Activated CD8-positive, alpha-beta memory T cell treated with anti-CD3 and anti-CD28 coated beads for 48 hours (primary cell): Measurements from ENCODE around the gene TAT.
"Not testable (repeated sequence)": the region's sequence is repeated elsewhere in the genome, so short reads cannot be mapped to it uniquely, and the experiment has no call there.

Experiments
- DNase-seq, 3 experiments: peaks; one replicate each; pipeline ENCODE4 v3.0.0-alpha.2; 2020; ENCODE audit warnings: low read depth in 2 of 3, low spot score in 2 of 3

Gene TAT

DNA sequence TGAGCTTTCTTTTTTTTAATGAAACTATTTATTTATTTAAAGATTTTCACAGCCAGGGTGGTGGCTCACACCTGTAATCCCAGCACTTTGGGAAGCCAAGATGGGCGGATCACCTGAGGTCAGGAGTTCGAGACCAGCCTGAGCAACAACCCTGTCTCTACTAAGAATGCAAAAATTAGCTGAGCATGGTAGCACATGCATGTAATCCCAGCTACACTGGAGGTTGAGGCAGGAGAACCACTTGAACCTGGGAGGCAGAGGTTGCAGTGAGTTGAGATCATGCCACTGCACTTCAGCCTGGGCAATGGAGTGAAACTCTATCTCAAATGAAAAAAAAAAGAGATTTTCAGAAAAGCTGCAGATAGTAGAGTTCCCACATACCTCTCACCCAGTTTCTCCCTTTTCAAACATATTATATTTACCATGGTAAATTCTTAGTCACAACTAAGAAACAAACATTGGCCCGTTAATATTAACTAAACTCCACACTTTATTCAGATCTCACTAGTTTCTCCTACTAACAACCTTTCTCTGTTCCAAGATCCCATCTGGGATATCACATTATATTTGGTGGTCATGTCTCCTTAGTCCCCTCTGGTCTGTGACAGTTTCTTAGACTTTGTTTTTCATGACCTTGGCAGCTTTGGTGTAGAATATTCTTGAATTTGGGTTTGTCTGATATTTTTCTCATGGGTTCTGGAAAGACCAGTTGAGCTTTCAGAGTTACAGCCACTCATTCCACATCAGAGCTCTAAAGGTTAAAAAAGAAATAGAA is 7.8 kb upstream of the TAT start:
- DNase-seq, result no peak

DNA sequence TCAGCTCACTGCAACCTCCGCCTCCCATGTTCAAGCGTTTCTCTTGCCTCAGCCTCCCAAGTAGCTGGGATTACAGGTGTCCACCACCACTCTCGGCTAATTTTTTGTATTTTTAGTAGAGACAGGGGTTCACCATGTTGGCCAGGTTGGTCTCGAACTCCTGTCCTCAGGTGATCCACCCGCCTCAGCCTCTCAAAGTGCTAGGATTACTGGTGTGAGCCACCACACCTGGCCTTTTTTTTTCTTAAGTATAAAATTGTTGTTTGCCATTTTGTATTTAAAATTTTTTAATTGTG is 5.6 kb upstream of the TAT start:
- not testable (repeated sequence) for DNase-seq

DNA sequence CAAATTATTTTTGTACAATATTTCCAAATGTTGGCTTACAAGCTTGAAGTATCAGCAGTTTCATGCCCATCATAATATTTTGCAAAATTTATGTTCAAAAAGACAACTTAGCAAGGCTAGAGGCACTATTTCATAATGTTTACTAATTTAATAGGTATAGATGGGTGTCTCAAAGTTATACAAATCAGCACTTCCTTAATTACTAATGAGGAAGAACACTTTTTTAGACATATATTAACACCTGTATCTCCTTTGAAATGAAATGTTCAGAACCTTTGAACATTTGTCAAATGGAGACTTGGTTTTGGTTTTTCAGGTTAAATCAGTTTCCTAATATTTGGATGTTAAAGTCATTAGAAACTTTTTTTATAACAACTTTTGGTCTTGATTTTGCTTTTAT is 2.2 kb downstream of the TAT start:
- no peak for DNase-seq

DNA sequence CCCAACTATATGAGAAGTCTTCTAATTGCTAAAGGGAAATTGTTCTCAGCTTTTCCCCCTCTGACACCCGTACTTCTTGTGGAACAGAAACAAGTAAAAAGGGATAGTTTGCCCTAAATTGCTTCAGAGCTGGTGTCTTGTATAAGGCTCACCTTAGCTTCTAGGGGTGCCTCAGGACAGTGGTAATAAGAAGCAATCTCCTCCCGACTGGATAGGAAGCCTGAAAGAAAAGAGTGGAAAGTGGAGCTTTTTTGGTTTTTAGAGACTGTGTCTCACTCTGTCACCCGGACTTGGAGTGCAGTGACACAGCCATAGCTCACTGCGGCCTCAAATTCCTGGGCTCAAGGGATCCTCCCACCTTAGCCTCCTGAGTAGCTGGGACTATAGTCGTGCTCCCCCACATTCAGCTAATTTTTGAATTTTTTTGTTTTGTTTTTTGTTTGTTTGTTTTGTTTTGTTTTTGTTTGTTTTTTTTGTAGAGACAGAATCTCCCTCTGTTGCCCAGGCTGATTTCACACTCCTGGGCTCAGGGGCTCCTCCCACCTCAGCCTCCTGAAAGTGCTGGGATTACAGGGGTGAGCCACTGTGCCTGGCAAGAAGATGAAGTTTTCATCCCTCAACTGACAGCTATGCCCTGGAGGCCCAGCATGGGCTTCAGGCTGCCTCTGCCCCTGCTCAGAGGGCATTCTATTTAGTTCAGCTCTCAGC is 3.4 kb downstream of the TAT start:
- no peak for DNase-seq

DNA sequence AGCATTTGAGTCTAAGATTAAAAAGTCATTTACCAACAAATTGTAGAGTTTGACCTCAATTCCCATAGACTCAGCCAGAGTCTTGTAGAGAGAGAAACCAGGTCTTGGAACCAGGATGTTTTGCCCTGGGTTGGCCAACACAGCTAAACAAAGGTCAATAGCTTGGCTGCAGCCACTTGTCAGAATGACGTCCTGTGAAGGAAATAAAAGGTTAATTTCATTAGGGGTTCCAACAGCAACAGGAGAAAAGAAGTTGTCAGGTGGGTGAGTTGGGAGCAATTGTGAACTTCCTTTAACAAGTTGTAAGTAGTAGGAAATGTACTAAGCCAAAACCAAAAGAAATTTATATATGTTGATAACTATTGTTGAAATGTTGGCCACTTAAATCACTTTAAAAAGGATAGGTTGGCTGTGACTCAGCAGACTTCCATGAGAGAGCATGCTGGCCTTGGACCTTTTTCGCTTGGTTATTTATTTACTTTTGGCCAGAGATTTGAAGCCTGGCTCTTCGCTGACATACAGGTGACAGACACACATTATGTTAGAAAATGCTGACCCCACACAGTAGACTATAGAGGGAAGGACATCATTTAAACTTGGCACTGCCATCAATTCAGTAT is 4.3 kb downstream of the TAT start:
- no peak for DNase-seq

DNA sequence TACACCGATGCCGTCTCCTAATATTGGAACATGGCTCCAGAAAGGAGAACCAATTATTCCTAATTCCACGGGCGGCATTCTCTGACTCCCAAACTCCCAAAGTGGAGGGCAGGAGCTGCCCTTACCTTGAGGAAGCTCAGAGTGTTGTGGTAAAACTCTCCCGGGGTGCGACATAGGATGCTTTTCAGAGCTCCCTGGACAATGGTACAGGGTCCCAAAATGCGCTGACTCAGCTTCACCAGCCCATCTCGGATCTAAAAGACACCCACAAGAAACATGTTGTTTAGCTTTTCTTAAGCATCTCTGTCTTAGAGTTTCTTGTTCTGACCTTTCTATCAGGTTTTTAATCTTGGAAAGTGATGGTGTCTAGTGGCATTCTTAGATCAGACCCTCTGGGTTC is 6.7 kb downstream of the TAT start:
- no peak for DNase-seq

DNA sequence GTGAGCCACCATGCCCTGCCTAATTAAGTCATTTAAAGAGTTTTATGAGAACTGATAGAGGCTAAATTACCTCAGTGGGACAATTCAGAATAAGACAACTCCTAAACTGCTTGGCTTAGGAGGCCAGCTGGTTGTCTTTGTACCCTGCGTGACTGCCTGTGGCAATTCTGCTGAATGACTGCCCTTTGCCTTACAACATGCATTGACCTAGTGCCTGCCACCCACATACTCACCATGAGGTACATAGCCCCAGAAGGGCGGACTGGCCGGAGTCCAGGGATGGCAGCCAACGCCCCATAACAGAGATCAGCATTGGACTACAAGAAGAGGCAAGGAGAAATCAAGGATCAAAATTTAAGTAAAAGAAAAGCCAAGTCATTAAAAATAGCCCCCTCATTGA is 7.3 kb downstream of the TAT start:
- DNase-seq, result no peak

DNA sequence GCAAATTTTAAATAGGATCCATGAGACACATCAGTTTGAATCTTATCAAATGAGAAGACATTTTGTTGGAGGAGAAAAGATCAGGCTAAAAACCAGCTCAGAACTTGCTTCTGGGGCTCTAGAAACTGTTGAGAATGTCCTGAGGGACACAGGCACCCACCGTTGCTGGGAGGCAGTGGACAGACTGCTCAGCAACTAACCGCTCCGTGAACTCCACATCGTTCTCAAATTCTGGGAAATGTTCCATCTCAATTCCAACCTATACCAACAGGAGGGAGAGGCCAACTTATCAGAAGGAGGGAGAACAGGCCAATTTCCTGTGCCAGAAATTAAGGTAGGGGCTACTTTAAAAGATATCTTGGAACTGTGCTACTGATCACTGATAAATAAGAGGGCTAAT is 8.3 kb downstream of the TAT start:
- no peak for DNase-seq

DNA sequence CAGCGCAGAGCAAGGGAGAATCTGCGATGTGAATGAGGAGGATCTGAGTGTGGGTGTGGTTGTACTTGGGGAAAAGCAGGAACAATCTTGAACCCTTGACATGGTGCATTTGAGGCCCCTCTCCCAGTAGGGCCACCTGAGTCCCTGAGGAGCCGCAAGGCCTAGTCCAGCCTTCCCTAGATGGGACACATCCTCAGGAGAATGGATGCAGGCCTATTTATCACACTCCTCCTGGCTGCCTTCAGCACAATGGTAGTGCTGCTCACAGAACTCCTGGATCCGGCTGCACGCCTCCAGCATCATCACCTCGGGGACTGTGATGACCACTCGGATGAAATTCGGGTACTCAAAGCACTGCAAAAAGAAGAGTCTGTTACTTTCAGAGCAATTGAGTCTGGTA is 9.0 kb downstream of the TAT start:
- no peak for DNase-seq

DNA sequence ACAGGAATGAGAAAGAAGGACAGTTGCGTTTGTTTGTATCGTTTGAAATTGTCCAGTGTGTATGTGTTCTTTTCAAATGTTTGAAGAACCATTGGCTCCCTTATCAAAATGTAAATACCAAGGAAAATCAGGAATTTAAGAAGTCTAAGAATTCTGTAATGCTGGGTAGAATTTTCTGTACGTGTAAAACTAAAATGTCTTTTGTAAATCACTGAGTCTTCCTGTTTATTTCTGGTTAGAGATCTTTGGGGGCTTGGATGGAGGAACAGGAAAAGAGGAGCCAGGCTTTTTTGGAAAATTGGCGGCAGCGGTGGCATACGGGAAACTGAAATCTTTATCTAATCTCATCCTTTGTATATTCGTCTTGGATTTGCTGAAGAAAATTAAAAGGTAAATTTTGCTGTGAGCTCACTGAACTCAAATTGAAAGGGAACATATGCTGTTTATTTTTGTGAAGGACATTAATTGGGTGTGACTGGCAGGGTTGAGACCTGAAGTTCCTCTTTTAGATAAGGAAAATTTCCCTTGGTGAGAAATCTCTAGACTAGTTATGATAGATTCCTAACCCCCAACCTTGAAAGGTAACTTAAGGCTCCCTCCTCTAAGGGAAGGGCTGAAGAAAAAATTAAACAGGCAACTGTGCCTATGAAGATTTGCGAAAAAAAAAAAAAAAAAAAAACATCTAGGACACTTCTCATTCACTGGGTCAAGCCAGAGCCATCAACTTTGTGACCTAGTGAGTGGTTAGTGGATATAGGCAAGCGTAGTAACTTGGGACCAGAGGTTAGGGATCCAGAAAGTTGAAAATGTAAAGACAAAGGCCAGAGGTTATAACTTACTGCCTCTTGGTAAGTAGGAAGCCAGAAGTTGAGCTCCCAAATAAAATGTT is 10.8 kb downstream of the TAT start:
- DNase-seq, result no peak

DNA sequence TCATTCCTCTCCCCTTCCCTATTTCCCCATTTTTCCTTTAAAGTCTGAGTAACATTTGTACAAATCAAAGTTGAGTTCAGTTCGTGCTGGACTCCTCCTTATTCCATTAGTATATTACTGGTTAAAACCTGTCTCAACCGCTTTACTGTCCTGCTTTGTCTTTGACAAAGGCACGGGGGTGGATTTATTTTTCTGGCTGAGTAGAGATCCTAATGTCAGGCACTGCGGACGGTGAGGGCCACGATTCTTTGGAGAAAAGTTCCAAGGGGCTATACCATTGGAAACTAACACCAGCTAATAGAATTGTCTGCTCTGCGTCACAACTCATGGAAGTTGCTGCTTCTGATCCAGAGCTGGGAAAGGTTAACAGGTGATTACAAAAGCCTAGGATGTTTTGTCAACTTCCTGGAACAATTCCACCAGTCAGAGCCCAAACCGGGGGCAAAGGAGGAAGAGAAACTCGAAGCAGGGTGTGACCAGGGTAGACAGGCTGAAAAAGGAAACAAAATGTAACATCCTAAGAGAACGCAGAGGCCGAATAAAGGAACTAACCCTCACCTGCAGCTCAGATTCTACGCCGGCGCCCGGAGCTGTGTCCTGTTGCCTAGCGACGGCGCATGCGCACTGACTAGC is 12.4 kb downstream of the TAT start:
- DNase-seq, result no peak

DNA sequence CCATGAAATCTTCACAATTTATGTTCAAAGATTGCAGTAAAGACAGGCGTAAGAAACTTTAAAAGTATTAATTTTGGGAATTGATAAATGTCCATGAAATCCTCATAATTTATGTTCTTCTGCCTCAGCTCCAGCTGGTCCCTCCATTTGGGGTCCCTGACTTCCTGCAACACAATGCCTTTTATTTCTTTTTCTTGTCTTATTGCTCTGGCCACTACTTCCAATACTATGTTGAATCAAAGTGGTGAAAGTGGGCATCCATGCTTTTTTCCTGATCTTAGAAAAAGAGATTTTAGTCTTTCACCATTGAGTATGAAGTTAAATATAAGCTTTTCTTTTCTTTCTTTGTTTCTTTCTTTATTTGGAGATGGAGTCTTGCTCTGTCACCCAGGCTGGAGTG is 14.3 kb downstream of the TAT start:
- DNase-seq, result no peak

DNA sequence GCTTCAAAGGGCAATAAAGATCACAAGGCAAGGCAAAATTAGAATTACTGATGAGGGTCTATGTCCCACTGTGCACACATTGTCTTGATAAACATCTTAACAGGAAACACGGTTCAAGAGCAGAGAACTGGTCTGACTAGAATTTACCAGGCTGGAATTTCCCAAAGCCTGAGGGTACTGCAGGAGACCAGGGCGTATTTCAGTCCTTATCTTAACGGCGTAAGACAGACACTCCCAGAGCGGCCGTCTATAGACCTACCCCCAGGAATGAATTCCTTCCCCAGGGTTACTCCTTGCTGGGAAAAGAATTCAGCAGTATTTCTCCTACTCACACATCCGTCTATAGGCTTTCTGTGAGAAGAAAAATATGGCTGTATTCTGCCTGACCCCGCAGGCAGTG is 15.0 kb downstream of the TAT start:
- not testable (repeated sequence) for DNase-seq

DNA sequence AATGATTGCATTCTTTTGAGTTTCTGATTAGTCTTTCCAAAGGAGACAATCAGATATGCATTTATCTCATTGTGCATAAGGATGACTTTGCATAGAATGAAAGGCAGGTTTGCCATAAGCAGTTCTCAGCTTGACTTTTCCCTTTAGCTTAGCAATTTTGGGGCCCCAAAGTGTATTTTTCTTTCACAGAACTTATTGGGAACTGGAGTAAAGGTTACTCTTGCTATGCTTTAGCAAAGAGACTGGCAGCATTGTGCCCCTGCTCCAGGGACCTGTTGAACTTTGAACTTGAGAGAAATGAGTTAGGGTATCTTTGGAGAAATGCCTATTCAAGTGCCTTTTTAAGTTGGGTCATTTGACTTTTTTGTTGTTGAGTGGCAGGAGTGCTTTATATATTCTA is 17.0 kb downstream of the TAT start:
- DNase-seq, result no peak

DNA sequence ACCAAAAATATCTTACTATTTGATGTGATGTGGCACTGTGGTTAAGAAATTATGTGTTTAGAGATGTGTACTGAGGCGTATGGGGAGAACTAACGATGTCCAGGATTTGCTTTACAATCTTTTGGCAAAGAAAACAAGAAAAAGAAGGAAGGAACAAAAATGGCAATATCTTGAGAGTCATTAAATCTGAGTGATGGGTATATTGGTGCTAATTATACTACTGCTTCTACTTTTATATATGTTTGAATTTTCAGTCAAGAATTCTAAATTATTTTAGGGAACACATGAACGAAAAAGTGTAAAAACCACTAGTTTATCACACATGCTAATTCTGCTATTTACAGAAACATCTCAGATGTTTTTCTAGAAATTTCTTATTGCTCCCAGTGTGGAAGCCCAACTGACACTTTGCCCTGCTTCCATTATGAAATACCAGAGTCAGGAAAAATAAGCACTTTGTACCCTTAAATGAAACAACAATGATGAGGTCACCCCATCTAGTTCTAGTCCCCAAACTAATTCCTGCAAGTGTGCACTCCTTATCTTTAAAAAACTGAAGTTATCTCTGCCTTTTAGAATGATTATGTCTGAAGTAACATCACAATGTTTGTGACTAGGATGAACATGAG is 18.8 kb downstream of the TAT start:
- DNase-seq, result no peak

DNA sequence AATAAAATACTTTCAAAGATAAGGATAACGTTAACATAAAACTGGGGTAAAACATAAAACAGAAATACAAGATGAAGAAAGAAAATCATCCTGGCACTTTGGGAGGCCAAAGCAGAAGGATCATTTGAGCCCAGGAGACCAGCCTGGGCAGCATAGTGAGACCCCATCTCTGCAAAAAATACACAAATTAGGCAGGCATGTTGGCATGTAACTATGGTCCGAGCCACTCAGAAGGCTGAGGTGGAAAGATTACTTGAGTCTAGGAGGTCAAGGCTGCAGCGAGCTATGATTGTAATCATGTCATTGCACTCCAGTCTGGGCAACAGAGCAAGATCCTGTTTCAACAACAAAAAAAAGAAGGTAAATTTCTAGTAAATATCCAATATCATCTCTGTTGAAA is 19.6 kb downstream of the TAT start:
- DNase-seq, result no peak

DNA sequence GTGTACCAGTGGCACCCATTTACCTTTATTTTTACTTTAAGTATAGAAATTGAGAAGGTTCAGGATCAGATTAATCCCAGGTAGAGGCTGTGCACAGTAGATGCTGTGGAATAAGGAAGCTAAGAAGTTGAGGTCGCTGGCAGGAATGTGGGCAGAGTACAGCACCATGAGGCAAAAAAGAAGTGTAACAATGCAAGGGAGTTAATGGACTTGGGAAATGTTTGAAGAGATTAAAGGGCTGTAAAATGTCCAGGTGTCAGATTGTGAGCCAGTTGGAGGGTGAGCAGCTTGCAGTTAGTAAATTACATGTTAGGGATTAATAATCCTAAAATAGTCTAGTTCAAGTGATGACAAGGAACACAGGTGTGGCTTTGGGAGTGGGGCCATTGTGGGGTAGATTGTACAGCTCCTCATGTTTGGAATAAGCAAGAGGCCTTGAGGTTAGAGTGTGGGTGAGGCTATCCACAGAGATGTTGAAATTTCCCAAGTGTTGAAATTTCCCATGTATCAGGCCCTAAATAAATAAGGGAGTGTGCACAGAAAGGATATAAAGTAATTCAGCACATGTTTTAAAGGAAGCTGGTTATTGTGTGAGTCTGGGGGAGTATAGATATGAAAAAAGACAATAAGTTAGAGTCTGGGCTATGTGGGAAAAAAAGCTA is 21.5 kb downstream of the TAT start:
- DNase-seq, result no peak

DNA sequence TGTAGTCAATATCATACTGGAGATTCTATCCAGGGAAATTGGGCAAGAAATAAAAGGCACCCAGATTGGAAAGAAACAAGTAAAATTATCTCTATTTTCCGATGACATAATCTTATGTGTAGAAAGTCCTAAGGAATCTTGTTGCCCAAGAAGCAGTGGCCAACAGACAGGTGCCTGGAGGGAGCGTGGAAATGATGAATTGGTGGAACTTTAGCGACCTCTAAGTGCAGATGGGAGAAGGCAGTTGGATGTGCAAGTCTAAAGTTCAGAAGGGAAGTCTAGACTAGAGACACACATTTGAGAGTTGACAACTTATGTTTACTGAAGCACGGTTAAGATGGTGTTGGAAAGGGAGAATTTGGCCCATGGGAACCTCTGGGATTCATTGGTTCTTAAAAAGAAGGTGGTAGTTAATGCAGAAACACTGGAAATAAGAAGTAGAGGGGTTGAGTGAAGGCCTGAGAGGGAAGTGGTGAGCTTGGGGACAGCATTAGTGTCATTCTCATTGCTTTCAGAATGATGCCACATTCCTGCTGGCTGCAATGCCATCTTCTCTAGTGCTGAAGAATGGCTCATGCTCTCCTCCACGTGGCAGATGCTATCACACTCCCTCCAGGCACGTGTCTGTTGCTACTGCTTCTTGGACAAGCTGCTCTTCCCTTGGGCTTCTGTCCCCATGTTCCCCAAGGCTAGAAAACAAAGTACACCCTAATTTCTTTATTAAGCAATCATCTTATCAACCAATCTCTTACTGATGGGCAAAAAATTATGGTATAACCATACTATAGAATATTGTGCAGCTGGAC is 24.0 kb downstream of the TAT start:
- DNase-seq, result no peak

DNA sequence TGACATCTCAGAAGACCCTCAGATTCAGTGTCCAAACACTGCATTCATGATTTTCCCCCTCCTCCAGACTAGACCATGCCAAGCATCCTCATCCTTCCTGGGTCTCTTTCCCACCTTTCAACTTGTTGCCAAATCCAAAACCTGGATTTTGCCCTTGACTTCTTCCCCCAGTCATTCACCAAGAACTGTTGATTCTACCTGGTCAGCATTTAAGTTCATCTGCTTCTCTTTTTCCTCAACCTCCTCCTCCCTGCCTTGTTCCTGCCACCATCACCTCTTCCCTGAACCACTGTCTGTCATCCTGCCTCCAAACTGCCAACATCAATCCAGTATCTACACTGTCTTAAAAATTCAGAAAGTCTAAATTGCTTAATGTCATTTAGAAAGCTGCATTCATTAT is 29.7 kb downstream of the TAT start:
- no peak for DNase-seq
